AG04449 (cell line): Measurements from ENCODE around the gene ZNF417.
"Not testable (repeated sequence)": the region's sequence is repeated elsewhere in the genome, so short reads cannot be mapped to it uniquely, and the experiment has no call there.

ENCODE experiments used
- CTCF ChIA-PET: fragments of 350-600 bp; formaldehyde crosslinking; extraction: SDS; loops from one replicate; lab custom pipeline; 2021; ENCODE audit warnings: antibody characterized with exemption; lab: Yijun Ruan, JAX
- POLR2A ChIA-PET: fragments of 400-600, 350-600 bp; formaldehyde crosslinking; extraction: SDS; loops from one replicate; lab custom pipeline; 2020; ENCODE audit warnings: antibody characterized with exemption, inconsistent platforms; lab: Yijun Ruan, JAX
- DNase-seq: peaks from one replicate; pipeline ENCODE4 v3.0.0-alpha.2; 2010; ENCODE audit warnings: low read depth, low spot score
- H3K4me3 ChIP-seq: 2 replicates; pipeline ENCODE4 v1.5.1; 2011; ENCODE audit warnings: low read depth, mild to moderate bottlenecking, control low read depth, low read length
- TF ChIP-seq, protein P1 (sequence below): IDR thresholded peaks from one replicate; pipeline ENCODE4 v1.5.1; 2011; ENCODE audit warnings: mild to moderate bottlenecking, moderate library complexity, low read length, control low read depth, inconsistent platforms; ENCODE audit not compliant: insufficient read depth; ENCODE audit errors: missing control alignments

The ZNF417 gene

DNA sequence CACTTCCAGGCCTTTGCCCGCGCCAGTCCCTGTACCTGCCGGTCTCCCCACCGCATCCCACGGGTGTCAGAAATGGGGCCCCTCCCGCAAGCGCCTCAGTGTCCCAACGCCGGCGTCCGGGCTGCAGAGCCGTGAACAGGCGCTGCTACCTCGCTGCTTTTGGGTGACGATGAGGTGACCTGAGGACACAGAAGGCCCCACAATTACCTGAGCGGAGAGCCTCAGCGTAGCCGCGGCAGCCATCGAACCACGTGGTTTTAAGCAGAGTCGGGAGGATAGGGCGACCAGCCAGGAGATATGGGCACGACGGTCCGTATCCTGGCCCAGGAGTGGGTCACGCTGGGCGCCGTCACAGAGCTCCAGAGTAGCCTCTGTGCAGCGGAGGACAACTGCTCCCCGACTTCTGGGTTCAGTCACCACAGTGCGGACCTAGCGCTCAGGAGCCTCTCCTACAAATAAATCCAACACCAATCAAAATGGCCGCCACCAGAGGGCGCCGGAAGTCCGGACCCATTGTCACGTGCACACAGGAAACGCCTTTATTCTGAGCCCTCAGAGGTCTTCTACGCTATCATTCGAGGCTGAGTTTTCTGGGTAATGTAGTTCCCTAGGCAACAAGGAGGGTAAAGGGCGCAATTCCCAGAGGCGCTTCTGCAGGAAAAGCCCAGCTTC, 27.7 kb downstream of the ZNF417 start, which contains the start of gene ZNF814:
ZNF814 (minus strand) TSS at position 478 of the 672 bp plus-strand sequence; CDS start at position 243, 235 bp downstream.
- H3K4me3 ChIP-seq: peak within 1 kb of the TSS; percentile 92
- CTCF ChIA-PET: interaction anchor here (0.7 to 2.2 kb wide), 7 partner anchors 9 to 267 kb away, joined by 3 to 9 read pairs (median 5); no protein-coding TSS in a partner anchor

DNA sequence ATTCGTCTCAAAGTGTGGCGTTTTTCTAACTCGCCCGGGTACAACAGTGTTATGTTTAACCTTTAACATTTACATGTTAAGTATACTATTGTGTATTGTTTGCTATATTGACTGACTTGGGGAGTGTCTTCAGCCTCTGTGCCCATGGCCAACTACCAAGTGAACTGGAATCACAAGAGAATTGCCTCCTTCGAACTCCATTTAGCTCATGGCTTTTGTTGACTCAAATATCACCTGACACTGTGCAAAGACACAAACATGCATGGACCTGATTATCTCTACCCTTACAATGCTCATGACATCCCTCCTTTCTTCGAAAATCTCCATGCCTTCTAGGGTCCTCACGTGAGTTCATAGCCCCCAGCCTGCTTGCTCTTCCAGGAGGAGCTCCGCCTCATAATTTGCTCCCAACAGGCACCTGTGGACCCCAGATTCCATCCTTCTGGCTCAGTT, 28.3 kb downstream of the ZNF417 start:
- no peak for DNase-seq
- TF ChIP-seq, protein P1, sequence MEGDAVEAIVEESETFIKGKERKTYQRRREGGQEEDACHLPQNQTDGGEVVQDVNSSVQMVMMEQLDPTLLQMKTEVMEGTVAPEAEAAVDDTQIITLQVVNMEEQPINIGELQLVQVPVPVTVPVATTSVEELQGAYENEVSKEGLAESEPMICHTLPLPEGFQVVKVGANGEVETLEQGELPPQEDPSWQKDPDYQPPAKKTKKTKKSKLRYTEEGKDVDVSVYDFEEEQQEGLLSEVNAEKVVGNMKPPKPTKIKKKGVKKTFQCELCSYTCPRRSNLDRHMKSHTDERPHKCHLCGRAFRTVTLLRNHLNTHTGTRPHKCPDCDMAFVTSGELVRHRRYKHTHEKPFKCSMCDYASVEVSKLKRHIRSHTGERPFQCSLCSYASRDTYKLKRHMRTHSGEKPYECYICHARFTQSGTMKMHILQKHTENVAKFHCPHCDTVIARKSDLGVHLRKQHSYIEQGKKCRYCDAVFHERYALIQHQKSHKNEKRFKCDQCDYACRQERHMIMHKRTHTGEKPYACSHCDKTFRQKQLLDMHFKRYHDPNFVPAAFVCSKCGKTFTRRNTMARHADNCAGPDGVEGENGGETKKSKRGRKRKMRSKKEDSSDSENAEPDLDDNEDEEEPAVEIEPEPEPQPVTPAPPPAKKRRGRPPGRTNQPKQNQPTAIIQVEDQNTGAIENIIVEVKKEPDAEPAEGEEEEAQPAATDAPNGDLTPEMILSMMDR: no peak
- ChIA-PET CTCF (interaction anchor here (1.2 to 2.2 kb wide), 5 partner anchors 10 to 267 kb away, joined by 4 to 9 read pairs (median 6); no protein-coding TSS in a partner anchor), POLR2A (interaction anchor here (0.6 kb wide), 1 partner anchor 295 kb away, joined by 3 read pairs; the partner anchor contains the start of gene ZNF274)
- peak overlapping the region; percentile 92 for H3K4me3 ChIP-seq

More for the DNA sequence above, 27.7 kb downstream of the ZNF417 start, which contains the start of gene ZNF814:
- POLR2A ChIA-PET: interaction anchor here (0.6 kb wide), 1 partner anchor 121 kb away, joined by 3 read pairs; no protein-coding TSS in a partner anchor
- TF ChIP-seq, protein P1: peak; percentile 19
- peak; percentile 42 for DNase-seq

DNA sequence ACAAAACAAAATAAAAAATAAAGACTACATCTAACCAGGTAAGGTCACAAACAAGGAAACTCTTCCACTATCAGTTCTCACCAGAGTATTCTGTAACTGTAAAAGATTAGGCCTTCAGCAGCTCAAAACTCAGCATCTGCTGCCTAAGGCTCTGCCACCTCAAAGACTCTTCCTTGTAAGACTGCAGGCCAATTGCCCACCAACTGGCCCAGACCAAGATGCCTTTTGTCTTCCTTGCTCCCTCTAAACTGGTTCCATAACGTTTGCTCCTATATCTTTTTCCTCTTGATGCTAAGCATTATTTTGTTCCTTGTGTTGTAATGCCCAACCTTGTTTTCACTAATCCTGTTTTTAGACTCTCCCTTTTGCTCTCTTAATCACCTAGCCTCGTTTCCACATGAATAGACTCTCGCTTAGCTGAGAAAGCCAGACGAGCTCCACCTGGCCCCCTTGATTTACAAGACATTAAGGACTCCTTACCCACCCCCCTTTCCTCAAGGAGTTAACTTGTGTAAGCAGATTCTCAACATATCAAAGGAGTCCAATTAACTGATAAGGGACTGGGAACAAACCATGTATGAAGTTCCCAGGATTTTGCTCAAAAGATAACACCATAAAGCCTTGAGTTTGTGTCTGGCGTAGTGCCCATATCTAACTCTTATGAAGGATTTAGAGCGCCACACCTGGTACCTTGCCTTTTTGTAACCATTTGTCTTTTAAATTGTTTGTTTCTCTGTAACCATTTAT, 29.0 kb downstream of the ZNF417 start:
- no peak overlapping the region; the same call in none of the 2 replicates for H3K4me3 ChIP-seq
- no peak for DNase-seq
- CTCF ChIA-PET: interaction anchor here (1.8 to 2.2 kb wide), 2 partner anchors 13 to 16 kb away, joined by 8 to 9 read pairs; no protein-coding TSS in a partner anchor
- POLR2A ChIA-PET: no interaction called here
- TF ChIP-seq, protein P1: no peak

DNA sequence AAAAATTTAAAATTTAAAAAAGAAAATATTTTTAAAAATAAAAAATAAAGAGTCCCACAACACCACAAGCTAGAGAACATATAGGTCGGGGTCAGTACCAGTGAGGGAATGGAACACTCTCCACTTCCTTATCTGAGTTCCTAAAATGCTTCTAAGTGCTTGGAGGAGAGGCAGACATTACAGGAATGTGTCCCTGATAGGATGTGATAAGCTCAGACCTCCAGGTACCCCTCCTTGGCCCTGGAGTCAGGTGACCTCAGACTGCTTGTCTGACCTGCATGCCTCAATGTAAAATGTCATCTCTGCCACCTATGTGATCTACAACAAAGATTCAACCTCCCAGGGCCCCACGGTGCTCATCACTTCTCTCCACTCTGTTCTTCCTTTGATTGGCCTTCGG, 30.3 kb downstream of the ZNF417 start:
- CTCF ChIA-PET: interaction anchor here (1.2 kb wide), 1 partner anchor 29 kb away, joined by 3 read pairs; no protein-coding TSS in a partner anchor
- TF ChIP-seq, protein P1: no peak
- H3K4me3 ChIP-seq: no peak overlapping the region
- POLR2A ChIA-PET: no interaction called here
- no peak for DNase-seq

DNA sequence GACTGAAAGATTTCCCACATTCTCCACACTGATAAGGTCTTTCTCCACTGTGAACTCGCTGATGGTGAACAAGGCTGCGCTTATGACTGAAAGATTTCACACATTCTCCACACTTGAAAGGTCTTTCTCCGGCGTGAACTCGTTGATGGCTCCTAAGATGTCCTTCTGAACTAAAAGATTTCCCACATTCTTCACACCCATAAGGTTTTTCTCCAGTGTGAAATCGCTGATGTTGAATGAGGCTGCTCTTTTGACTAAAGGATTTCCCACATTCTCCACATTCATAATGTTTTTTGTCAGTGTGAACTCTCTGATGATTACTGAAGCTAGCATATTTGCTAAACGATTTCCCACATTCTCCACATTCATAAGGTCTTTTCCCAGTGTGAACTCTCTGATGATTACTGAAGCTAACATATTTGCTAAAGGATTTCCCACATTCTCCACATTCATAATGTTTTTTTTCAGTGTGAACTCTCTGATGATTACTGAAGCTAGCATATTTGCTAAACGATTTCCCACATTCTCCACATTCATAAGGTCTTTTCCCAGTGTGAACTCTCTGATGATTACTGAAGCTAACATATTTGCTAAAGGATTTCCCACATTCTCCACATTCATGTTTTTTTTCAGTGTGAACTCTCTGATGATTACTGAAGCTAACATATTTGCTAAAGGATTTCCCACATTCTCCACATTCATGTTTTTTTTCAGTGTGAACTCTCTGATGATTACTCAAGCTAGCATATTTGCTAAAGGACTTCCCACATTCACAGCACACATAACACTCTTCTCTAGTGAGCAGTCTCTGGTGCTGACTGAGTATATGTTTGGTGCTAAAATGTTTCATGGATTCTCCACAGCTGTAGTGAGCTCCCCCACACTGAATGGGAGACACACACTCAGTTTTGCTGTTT, 42.3 kb downstream of the ZNF417 start:
- POLR2A ChIA-PET: interaction anchor here (0.6 kb wide), 1 partner anchor 19 kb away, joined by 3 read pairs; no protein-coding TSS in a partner anchor
- DNase-seq, H3K4me3 ChIP-seq, CTCF ChIA-PET: not testable (repeated sequence)

DNA sequence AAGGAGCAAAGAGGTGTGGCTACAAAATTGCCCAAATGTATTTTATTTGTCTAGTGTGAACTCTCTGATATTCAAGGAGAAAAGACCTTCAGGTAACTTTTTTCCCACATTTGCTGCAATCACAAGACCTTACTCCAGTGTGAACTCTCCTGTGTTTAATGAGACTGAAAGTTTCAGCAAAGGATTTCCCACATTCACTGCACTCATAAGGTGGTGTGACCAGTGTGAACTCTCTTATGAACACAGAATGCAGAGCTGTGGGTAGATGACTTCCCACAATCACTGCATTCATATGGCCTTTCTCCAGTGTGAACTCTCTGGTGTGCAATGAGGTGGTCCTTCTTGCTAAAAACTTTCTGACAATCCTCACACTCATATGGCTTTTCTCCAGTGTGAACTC, 43.9 kb downstream of the ZNF417 start:
- ChIA-PET CTCF (no interaction called here), POLR2A (no interaction called here)
- no peak overlapping the region for H3K4me3 ChIP-seq
- no peak for DNase-seq
- TF ChIP-seq, protein P1: no peak
